HG03378 (cell line): ENCODE measurements around the gene DDX51.
"Not testable (repeated sequence)": the region's sequence is repeated elsewhere in the genome, so short reads cannot be mapped to it uniquely, and the experiment has no call there.

Experiments used
- ATAC-seq: cut with Tn5 transposase; IDR thresholded peaks from one replicate; pipeline ENCODE4 v1.9.1; 2021; ENCODE audit warnings: mild to moderate bottlenecking, moderate library complexity; ENCODE audit not compliant: unreplicated experiment

The DDX51 gene

GRCh38 chr12:132154941-132155770 is 11.0 kb upstream of the DDX51 start:
- ATAC-seq: no peak

GRCh38 chr12:132154341-132154761 is 10.2 kb upstream of the DDX51 start:
- ATAC-seq: no peak

- ATAC-seq: no peak
Measured at GRCh38 chr12:132153501-132154340, 9.6 kb upstream of the DDX51 start.

- no peak for ATAC-seq
Measured at GRCh38 chr12:132152953-132153352, 8.8 kb upstream of the DDX51 start.

- ATAC-seq: no peak
Measured at GRCh38 chr12:132152411-132152821, 8.3 kb upstream of the DDX51 start.

GRCh38 chr12:132151766-132152410 is 7.8 kb upstream of the DDX51 start:
- no peak for ATAC-seq

GRCh38 chr12:132151145-132151765 is 7.1 kb upstream of the DDX51 start:
- ATAC-seq: no peak

- ATAC-seq: no peak
Measured at GRCh38 chr12:132150780-132151144, 6.6 kb upstream of the DDX51 start.

- not testable (repeated sequence) for ATAC-seq
Measured at GRCh38 chr12:132149526-132149925, 5.4 kb upstream of the DDX51 start.

- ATAC-seq: no peak
Measured at GRCh38 chr12:132148368-132149045, 4.4 kb upstream of the DDX51 start.

GRCh38 chr12:132147423-132148367 is 3.6 kb upstream of the DDX51 start:
- ATAC-seq: no peak

- ATAC-seq: no peak
Measured at GRCh38 chr12:132146772-132147422, 2.8 kb upstream of the DDX51 start.

GRCh38 chr12:132146098-132146497 is 2.0 kb upstream of the DDX51 start:
- no peak for ATAC-seq

- no peak for ATAC-seq
Measured at GRCh38 chr12:132145334-132145733, 1.2 kb upstream of the DDX51 start.

- ATAC-seq: no peak
Measured at GRCh38 chr12:132144810-132145168, 670 bp upstream of the DDX51 start.

- ATAC-seq: no peak
Measured at GRCh38 chr12:132143336-132144071, 615 bp downstream of the DDX51 start.

- no peak for ATAC-seq
Measured at GRCh38 chr12:132142679-132143335, 1.3 kb downstream of the DDX51 start.
